Stimulated activated CD4-positive, alpha-beta T cell treated with anti-CD3 and anti-CD28 coated beads, Interleukin-1b, Interleukin-23, amount 100 ng/mL, for 1 hour (primary cell): ENCODE measurements around the gene PELI2.

Experiments
- DNase-seq, 2 donors: peaks; one replicate each; pipeline ENCODE4 v3.0.0-alpha.2; 2020; ENCODE audit warnings: low read depth in 2 of 2

PELI2 gene

GRCh38 chr14:56172571-56172971 lies 54.4 kb downstream of the PELI2 start:
- no peak for DNase-seq

GRCh38 chr14:56173365-56173922 lies 55.2 kb downstream of the PELI2 start:
- DNase-seq: no peak

GRCh38 chr14:56175773-56176172 lies 57.6 kb downstream of the PELI2 start:
- DNase-seq: no peak

GRCh38 chr14:56176530-56176929 lies 58.3 kb downstream of the PELI2 start:
- no peak for DNase-seq

GRCh38 chr14:56177036-56177435 lies 58.8 kb downstream of the PELI2 start:
- no peak for DNase-seq

- no peak for DNase-seq
Measured at GRCh38 chr14:56180754-56181542, 62.7 kb downstream of the PELI2 start.

GRCh38 chr14:56181681-56182085 lies 63.5 kb downstream of the PELI2 start:
- DNase-seq: no peak

GRCh38 chr14:56182410-56182809 lies 64.2 kb downstream of the PELI2 start:
- no peak for DNase-seq

- no peak for DNase-seq
Measured at GRCh38 chr14:56183631-56184157, 65.5 kb downstream of the PELI2 start.

GRCh38 chr14:56185992-56186391 lies 67.8 kb downstream of the PELI2 start:
- no peak for DNase-seq

- no peak for DNase-seq
Measured at GRCh38 chr14:56187736-56188135, 69.5 kb downstream of the PELI2 start.

- no peak for DNase-seq
Measured at GRCh38 chr14:56189307-56189706, 71.1 kb downstream of the PELI2 start.

- DNase-seq: no peak
Measured at GRCh38 chr14:56193347-56193746, 75.1 kb downstream of the PELI2 start.

GRCh38 chr14:56194042-56194441 lies 75.8 kb downstream of the PELI2 start:
- DNase-seq: no peak

GRCh38 chr14:56195223-56195622 lies 77.0 kb downstream of the PELI2 start:
- no peak for DNase-seq

- DNase-seq: no peak
Measured at GRCh38 chr14:56195704-56196103, 77.5 kb downstream of the PELI2 start.

- DNase-seq: no peak
Measured at GRCh38 chr14:56196274-56196673, 78.1 kb downstream of the PELI2 start.

GRCh38 chr14:56197150-56197549 lies 78.9 kb downstream of the PELI2 start:
- no peak for DNase-seq

GRCh38 chr14:56198438-56198837 lies 80.2 kb downstream of the PELI2 start:
- no peak for DNase-seq

GRCh38 chr14:56199095-56199981 lies 81.1 kb downstream of the PELI2 start:
- no peak for DNase-seq

GRCh38 chr14:56199982-56200577 lies 81.9 kb downstream of the PELI2 start:
- DNase-seq: no peak

- DNase-seq: no peak
Measured at GRCh38 chr14:56202256-56202655, 84.0 kb downstream of the PELI2 start.
